Kidney glomerular epithelial cell (primary cell): ENCODE results near the gene B3GNT5.
A peak's percentile ranks its signal among the peaks of the same experiment; 100 is the strongest.
"Not testable (repeated sequence)": the region's sequence is repeated elsewhere in the genome, so short reads cannot be mapped to it uniquely, and the experiment has no call there.

ENCODE experiments used
- DNase-seq: peaks from one replicate; lab custom pipeline; 2025; lab: John Stamatoyannopoulos, UW

B3GNT5 gene

DNA sequence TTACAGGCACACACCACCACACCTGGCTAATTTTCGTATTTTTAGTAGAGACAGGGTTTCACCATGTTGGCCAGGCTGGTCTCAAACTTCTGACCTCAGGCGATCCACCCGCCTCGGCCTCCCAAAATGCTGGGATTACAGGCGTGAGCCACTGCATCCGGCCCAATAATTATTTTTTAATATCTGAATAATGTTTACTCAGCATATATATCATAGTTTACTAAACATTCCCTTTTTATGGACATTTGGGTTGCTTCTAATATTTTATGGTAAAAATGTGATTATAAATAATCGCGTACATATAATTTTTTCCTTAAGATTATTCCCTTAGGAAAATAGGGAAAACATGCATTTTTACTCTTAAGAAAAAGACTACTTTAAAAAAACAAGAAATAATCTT is 22.8 kb upstream of the B3GNT5 start:
- not testable (repeated sequence) for DNase-seq

GRCh38 chr3:183230826-183231225 is 22.2 kb upstream of the B3GNT5 start:
- no peak for DNase-seq

DNA sequence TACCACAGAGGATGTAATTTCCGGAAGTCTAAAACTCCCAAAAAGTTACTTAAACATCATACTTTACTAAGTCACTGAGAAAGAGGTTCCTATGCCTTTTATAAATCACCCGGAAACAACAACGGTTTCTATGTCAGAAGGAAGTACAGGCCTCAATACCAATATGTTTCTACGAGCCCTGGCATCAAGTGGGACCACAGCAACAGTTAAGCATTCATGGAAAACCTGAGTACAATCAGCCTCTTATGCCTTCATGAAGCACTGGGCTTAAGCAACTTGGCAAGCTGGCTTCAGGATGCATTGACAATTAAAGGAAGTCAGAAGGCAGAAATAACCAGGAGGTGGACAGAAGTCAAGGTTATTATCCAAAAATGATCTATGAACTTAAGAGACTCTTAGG is 19.1 kb upstream of the B3GNT5 start:
- no peak for DNase-seq

DNA sequence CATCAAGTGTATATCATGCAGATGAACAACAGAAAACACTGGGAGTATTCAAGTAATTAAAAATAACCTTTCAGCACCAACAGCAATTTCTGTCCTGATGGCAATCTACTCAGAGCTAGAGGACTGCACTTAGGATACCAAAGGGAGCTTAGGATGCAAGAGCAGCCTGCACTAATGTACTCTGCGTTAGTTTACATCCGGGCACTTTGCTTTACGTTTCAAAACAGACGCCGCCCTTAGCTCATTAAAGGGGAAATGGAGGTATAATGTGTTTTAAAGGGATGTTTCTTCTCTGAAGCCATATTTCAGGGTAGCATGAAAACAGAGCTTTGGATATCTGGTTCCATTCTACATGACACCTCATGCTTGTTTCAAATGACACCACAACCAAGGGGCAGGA is 14.0 kb upstream of the B3GNT5 start:
- no peak for DNase-seq

GRCh38 chr3:183242431-183242830 is 10.6 kb upstream of the B3GNT5 start:
- DNase-seq: no peak

- no peak for DNase-seq
Observed at GRCh38 chr3:183244219-183244618, 8.8 kb upstream of the B3GNT5 start.

GRCh38 chr3:183244981-183245476 is 8.0 kb upstream of the B3GNT5 start:
- no peak for DNase-seq

GRCh38 chr3:183247011-183247589 is 6.0 kb upstream of the B3GNT5 start:
- DNase-seq: peak; percentile 85

- DNase-seq: no peak
Observed at GRCh38 chr3:183249006-183249718, 3.9 kb upstream of the B3GNT5 start.

GRCh38 chr3:183252118-183252782 is 803 bp upstream of the B3GNT5 start:
- no peak for DNase-seq

DNA sequence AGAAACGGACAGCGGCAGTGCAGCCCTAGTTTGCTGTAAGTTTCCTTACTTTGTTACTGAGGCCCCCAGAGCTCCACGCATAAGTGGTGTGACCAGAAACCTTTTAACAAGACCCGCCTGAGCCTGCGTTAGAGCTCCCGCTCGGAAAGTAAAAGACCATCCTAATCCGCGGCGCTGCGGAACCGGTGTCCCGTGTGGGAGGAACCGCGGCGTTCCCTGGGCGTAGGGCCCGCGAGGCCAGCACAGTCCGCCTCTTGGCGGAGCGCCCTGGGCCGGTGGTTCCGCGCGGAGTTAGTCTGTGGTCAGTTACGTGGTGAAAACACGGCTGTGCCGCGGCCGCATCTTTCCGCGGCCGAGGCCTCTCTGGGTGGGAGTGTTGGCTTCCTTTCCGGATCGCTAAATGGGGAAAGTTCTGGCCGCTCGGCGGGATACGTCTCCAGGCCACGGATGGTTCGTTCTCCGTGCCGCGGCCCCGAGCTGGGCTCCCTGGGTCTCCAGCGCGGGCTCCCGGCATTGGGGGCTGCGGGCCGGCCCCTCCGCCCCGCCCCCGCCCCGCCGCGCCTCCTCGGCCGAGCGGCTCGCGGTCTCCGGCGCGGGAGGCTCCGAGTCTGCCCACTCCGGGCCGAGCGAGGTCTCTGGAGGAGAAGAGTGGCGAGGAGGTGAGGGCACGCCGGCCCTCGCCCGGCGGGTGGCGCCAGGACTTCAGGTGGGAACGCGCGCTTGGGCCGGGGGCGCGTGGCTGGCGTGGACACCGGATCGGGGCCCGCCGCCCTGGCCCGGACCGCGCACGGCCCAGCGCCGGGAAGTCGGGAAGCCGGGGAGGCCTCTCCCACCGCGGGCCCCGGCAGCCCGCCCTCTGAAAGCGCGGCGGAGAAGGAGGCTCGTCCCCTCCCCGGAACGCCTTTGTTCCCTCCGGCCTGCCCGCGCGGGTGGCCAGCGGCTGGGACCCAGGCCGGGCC is 754 bp downstream of the B3GNT5 start:
- peak; percentile 44 for DNase-seq

- DNase-seq: peak; percentile 48
Observed at GRCh38 chr3:183254487-183255347, 1.7 kb downstream of the B3GNT5 start.

DNA sequence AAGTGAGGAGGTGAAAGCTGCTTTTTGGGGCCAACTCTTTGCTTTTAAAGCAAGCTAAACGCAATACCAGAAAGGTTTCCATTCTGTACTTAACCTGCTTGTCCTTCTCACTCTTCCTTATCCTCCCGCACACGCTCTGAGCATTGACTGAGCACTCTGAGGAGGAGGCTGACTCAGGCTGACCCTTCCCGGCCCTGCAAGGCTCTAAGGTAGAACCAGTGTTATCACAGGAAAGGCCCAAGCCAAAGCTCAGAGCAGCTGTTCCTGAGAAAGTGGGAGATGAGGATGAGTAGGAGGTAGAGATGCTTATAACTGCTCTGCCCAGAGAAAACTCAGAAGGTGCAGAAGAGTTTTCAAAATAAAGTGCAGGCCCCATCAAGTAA is 2.3 kb downstream of the B3GNT5 start:
- peak; percentile 66 for DNase-seq

DNA sequence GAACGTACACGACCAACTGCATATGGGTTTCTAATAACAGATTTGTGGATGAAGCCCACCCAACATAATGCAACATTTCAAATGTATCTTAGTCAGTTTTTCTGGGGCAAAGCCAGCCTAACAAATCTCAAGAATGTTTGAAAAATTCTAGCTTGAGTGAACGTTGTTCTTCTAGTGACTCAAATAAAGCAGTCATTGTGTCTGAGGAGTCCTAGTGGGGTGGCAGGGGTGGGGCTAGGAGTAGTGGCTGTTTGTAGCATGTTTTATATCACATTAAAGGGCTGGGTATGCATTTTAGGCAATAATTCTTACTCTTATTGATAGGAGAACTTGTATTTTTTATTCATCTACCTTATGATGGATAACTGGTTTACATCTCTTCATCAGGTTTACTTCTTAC is 6.0 kb downstream of the B3GNT5 start:
- DNase-seq: no peak

DNA sequence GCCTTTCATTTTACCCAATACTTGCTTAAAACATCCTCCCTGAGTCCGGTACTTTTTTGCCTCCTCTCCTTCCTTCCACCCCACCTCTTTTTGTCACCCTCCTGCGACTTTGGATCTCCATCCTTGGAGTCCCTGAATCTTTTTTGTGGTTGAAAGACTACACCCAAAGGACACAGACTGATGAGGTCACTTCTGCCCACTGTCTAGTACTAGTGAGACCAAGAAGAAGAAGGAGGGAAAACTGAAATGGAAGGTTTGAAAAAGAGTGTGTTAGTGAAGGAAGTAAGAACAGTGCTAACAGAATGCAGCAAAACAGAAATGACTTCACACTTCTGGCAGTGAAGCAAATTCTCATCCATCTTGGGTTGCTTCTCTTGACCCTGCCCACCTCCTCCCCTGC is 6.6 kb downstream of the B3GNT5 start:
- no peak for DNase-seq

GRCh38 chr3:183260167-183260904 is 7.3 kb downstream of the B3GNT5 start:
- DNase-seq: no peak

GRCh38 chr3:183261151-183261724 is 8.2 kb downstream of the B3GNT5 start:
- DNase-seq: no peak

DNA sequence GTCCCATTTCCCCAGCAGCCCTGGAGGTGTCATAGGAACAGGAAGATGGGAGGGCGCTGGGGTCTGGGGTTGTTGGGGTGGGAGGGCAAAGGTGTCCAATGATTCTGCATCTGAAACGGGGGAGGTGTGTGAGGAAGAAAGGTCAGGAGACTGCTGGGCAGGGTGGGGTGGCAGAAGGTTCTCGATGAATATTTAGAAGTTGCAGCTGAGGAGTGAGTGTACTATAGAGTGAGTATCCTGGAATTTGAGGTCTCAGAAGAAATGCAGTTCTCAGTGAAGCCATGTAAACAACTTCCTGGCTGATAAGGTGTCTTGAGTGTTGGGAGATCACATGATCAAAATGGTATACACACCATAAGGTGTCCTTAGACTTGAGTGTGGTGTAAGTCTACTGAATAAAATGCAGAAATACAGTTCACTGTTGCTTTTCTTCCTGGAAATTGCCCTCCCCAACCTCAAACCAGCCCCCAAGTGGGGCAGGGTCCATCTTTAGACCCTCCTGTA is 9.9 kb downstream of the B3GNT5 start:
- no peak for DNase-seq

DNA sequence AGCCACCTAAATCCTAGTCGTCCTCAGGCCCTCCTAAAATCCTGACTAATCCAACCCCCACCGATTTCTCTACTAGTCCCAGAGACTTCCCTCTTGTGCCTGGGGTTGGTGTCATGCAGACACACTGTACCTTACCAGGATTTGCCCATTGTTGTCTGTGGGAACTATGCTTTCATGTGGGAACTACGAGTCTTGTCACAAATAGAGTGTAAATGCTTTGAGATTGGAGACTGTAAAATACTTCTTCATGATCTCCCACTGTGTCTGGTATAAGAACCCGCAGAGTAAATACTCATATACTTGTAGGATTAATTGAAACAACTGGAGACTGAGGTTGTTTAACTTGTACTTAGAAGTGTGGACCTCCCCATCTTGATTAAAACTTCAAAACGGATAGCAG is 11.2 kb downstream of the B3GNT5 start:
- DNase-seq: no peak

DNA sequence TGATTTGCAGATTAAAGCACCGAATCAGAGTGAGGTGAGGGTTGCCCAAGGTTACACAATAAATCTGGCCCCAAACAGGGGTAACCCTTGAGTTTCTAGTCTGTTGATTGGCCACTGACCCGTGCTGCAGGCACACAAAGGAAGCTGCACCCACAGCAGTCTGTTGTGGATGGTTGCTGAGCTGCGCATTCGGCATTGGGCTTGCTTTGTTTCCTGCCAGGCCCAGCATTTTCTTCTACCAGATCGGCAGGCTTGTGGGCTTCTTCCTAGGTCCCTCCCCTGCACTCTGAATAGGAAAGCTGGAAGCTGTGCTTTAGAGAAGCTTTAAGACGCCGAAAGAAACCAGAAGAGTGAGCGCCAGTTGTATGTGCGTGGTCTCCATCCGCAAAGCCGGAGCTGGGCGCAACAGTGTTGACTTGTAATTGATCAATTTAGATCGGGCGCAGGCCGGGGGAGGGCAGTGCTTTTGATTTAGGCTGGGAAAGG is 12.1 kb downstream of the B3GNT5 start:
- peak; percentile 68 for DNase-seq
